B cell (primary cell): ENCODE results near the gene AMZ2. TPM values are rescaled to one million over a fixed set of nuclear protein-coding genes. Genes with fewer than 3 reads are reported as not detected.
"Not testable (repeated sequence)": the region's sequence is repeated elsewhere in the genome, so short reads cannot be mapped to it uniquely, and the experiment has no call there.

Source experiments
- ATAC-seq: fragments of 200-7000 bp; cut with Tn5 transposase; one replicate; pipeline ENCODE4 v1.10.0; 2021; ENCODE audit warnings: low read depth, mild to moderate bottlenecking, moderate number of reproducible peaks, moderate library complexity
- CTCF ChIA-PET: fragments of 350-600 bp; sonication (Branson Sonifier 250); formaldehyde crosslinking; loops from one replicate; lab custom pipeline; 2021; ENCODE audit warnings: antibody characterized with exemption, inconsistent platforms; lab: Charles Lee
- POLR2A ChIA-PET: fragments of 350-600 bp; sonication (Branson Sonifier 250); formaldehyde crosslinking; loops from one replicate; lab custom pipeline; 2021; ENCODE audit warnings: antibody characterized with exemption; lab: Charles Lee
- DNase-seq: peaks from one replicate; pipeline ENCODE4 v3.0.0; 2013
- H2AFZ ChIP-seq: 2 replicates; pipeline ENCODE4 v1.6.1; 2012; ENCODE audit warnings: mild to moderate bottlenecking, low read depth, low read length; ENCODE audit not compliant: insufficient read depth, poor library complexity, severe bottlenecking
- H3K27ac ChIP-seq, 2 donors: 1 replicate in 1 of 2; 2 replicates in 1 of 2; pipeline ENCODE4 v1.5.1; 2012 to 2013; ENCODE audit warnings: low read length in 2 of 2, mild to moderate bottlenecking in 2 of 2, moderate library complexity in 1 of 2
- H3K27me3 ChIP-seq, 4 experiments: fragments of 200-600 bp in 1 of 4; sonication (generic) in 1 of 4; replicated peaks in 1 of 4; 1 replicate in 2 of 4; 2 replicates in 2 of 4; pipeline versions ENCODE4 v1.6.1 to v1.7.0; 2013 to 2016; ENCODE audit warnings: low read length in 3 of 4, mild to moderate bottlenecking in 2 of 4, mixed read lengths in 1 of 4, moderate library complexity in 1 of 4; ENCODE audit not compliant: insufficient read depth in 4 of 4, control insufficient read depth in 3 of 4; ENCODE audit errors: control extremely low read depth in 1 of 4
- H3K36me3 ChIP-seq, 2 experiments: replicated peaks in 1 of 2; 1 replicate in 1 of 2; 2 replicates in 1 of 2; pipeline versions ENCODE4 v1.6.1 to v1.7.1; 2013; ENCODE audit warnings: low read length in 1 of 2; ENCODE audit not compliant: insufficient read depth in 2 of 2, control insufficient read depth in 1 of 2; ENCODE audit errors: control extremely low read depth in 1 of 2, extremely low read depth in 1 of 2
- H3K4me1 ChIP-seq, 2 donors: fragments of 200-600 bp in 1 of 2; sonication (generic) in 1 of 2; 1 replicate in 1 of 2; 2 replicates in 1 of 2; pipeline versions ENCODE4 v1.5.1 to v1.6.1; 2013 to 2017; ENCODE audit warnings: low read length in 2 of 2; ENCODE audit not compliant: control insufficient read depth in 2 of 2, insufficient read depth in 2 of 2
- H3K4me2 ChIP-seq: replicated peaks from 2 replicates; pipeline ENCODE3; 2012; ENCODE audit warnings: mild to moderate bottlenecking, low read depth, low read length; ENCODE audit not compliant: poor library complexity, severe bottlenecking
- H3K4me3 ChIP-seq, 5 experiments: fragments of 200-600 bp in 1 of 5; sonication (generic) in 1 of 5; 1 replicate in 3 of 5; 2 replicates in 2 of 5; pipeline versions ENCODE4 v1.5.1 to v1.7.0; 2011 to 2016; ENCODE audit warnings: low read length in 4 of 5, mild to moderate bottlenecking in 4 of 5, low read depth in 2 of 5, control low read depth in 1 of 5, moderate library complexity in 1 of 5; ENCODE audit not compliant: insufficient read depth in 1 of 5; ENCODE audit errors: control extremely low read depth in 1 of 5, extremely low read depth in 1 of 5
- H3K79me2 ChIP-seq: fragments of 200-600 bp; sonication (generic); one replicate; pipeline ENCODE4 v1.6.0; 2016; ENCODE audit warnings: low read length; ENCODE audit not compliant: control insufficient read depth, insufficient read depth
- H3K9ac ChIP-seq: fragments of 200-600 bp; sonication (generic); 2 replicates; pipeline ENCODE4 v1.6.1; 2017; ENCODE audit warnings: mild to moderate bottlenecking, low read length, moderate library complexity
- H3K9me3 ChIP-seq, 3 donors: one replicate each; pipeline versions ENCODE4 v1.6.1 to v1.7.1; 2013; ENCODE audit warnings: low read length in 2 of 3; ENCODE audit not compliant: control insufficient read depth in 2 of 3, insufficient read depth in 1 of 3; ENCODE audit errors: control extremely low read depth in 1 of 3
- H4K20me1 ChIP-seq: 2 replicates; pipeline ENCODE4 v1.6.0; 2012; ENCODE audit warnings: mild to moderate bottlenecking, low read length; ENCODE audit not compliant: insufficient read depth, control insufficient read depth, poor library complexity, severe bottlenecking
- H3K27ac Mint-ChIP-seq: one replicate; pipeline ENCODE4 v1.8.0; 2021; ENCODE audit warnings: mixed read lengths
- H3K27me3 Mint-ChIP-seq: one replicate; pipeline ENCODE4 v1.8.0; 2021; ENCODE audit warnings: mixed read lengths
- H3K4me1 Mint-ChIP-seq: one replicate; pipeline ENCODE4 v1.8.0; 2021; ENCODE audit warnings: mixed read lengths
- H3K4me3 Mint-ChIP-seq: one replicate; pipeline ENCODE4 v1.8.0; 2021; ENCODE audit warnings: mixed read lengths
- H3K9me3 Mint-ChIP-seq: one replicate; pipeline ENCODE4 v1.8.0; 2022; ENCODE audit warnings: mixed read lengths; ENCODE audit not compliant: insufficient read depth
- EZH2 ChIP-seq: IDR thresholded peaks from 2 replicates; pipeline ENCODE4 v1.6.1; 2012; ENCODE audit warnings: borderline replicate concordance, low read depth, mild to moderate bottlenecking, moderate library complexity, low read length; ENCODE audit not compliant: insufficient read depth, poor library complexity, severe bottlenecking
- WGBS: methylation state at CpG from one replicate; pipeline ENCODE4 v1.1.5; 2013; ENCODE audit warnings: missing lambda C conversion rate; ENCODE audit not compliant: insufficient coverage; 5-methylcytosine and 5-hydroxymethylcytosine counted together
- intact Hi-C: fragments of 100-400 bp; cut with micrococcal nuclease; formaldehyde crosslinking; loops from one replicate; pipeline ENCODE4 v1.10.0; 2022
- polyA plus RNA-seq: library from polyadenylated mRNA; depleted of rRNA; stranded (reverse); fragments of >200 nt; gene quantifications from 2 replicates; pipeline ENCODE4 v1.2.3, GENCODE V29; 2012
- total RNA-seq, 2 donors: library from RNA; stranded (reverse); fragments of 120-200 nt in 1 of 2; gene quantifications; 1 replicate in 1 of 2; 2 replicates in 1 of 2; pipeline versions ENCODE4 v1.2.3 to v1.2.4, GENCODE V29; 2013 to 2022
- TF ChIP-seq, protein P1 (sequence below): fragments of 200-600 bp; IDR thresholded peaks from one replicate; pipeline ENCODE4 v1.8.0; 2022; ENCODE audit warnings: antibody characterized with exemption, mild to moderate bottlenecking

The AMZ2 gene
- total and polyA plus RNA-seq, 2 donors (not counting 1 experiment from before 2014, with no cell fraction given): 64.1 to 70.7 TPM

DNA sequence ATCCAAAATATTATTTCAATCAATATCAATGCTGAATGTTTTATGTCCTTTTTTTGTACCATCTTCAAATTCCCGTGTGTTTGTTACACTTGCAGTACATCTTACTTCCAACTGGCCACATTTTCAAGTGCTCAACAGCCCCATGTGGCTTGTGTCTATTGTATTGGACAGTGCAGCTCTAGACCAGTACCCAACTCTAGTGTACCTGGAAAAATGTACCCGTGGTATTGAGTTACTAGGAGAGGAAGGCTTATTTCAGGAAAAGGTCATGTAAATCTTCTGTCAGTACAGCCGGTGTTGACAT lies 11.8 kb downstream of the AMZ2 start:
- DNase-seq, H3K9me3 Mint-ChIP-seq, H3K9ac ChIP-seq, ATAC-seq, H3K9me3 ChIP-seq, H3K27me3 ChIP-seq, H2AFZ ChIP-seq, H3K36me3 ChIP-seq, H3K4me3 ChIP-seq, H3K79me2 ChIP-seq, H3K27me3 Mint-ChIP-seq, H4K20me1 ChIP-seq: not testable (repeated sequence)
- Mint-ChIP-seq H3K4me1 (peaks cover 64% of the 10 kb centered on the region), H3K4me3 (peak overlapping the region; percentile 75), H3K27ac (peak overlapping the region; percentile 83)
- Histone ChIP-seq H3K27ac (peak overlapping the region in 1 of 2 donors; percentile 52), H3K4me1 (peaks cover 58 to 68% of the 10 kb centered on the region in 2 donors), H3K4me2 (peak overlapping the region; percentile 34)
- POLR2A ChIA-PET: interaction anchor here (0.9 to 2.3 kb wide), 7 partner anchors 11 to 78 kb away, joined by 3 to 11 read pairs (median 4); partner anchors contain the start of gene AMZ2
- intact Hi-C loops: loop anchor here (1.0 kb wide), 1 partner anchor 140 kb away; no protein-coding TSS in a partner anchor
- CTCF ChIA-PET: interaction anchor here (0.8 to 8.7 kb wide), 9 partner anchors 12 to 196 kb away, joined by 3 to 126 read pairs (median 4); partner anchors contain the start of gene AMZ2
- no CpG with 5 or more reads among the region's 3 CpGs for WGBS

DNA sequence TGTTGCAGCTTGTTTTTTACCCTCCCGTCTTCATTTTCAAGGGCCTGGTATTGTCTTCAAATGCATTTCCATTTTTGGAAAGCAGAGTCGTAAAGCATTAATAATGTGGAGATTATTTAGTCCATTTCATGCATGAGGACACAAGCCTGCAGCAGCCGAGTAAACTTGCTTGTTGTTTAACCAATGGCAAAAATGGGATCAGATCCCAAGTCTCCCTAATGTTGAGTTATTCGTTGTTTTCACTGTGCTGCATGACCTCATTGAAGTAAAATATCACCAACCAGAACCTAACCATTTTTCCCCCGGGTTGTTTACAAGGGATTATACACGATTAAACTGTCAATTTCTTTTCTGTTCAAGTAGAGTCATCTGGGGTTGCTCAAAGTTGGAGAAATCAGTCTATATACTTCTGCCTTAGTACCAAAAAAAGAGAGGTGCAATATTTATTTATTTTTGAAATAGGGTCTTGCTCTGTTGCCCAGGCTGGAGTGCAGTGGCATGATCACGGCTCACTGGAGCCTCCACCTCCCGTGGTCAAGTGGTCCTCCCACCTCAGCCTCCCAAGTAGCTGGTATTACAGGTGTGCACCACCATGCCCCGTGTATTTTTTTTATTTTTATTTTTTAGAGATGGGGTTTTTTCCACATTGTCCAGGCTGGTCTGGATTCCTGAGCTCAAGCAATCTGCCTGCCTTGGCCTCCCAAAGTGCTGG lies 12.4 kb downstream of the AMZ2 start:
- ChIA-PET POLR2A (interaction anchor here (0.9 to 2.3 kb wide), 5 partner anchors 12 to 78 kb away, joined by 3 to 11 read pairs (median 3); partner anchors contain the start of gene AMZ2), CTCF (interaction anchor here (0.8 to 8.7 kb wide), 9 partner anchors 12 to 178 kb away, joined by 3 to 126 read pairs (median 4); no protein-coding TSS in a partner anchor)
- DNase-seq: no peak
- Histone ChIP-seq H3K79me2 (peaks cover 5% of the 10 kb centered on the region), H3K4me2 (no peak overlapping the region), H3K9ac (no peak overlapping the region), H4K20me1 (no peaks in the 10 kb centered on the region), H3K36me3 (no peaks in the 10 kb centered on the region), H2AFZ (no peak overlapping the region), H3K27ac (no peak overlapping the region), H3K4me3 (no peak overlapping the region), H3K9me3 (no peaks in the 10 kb centered on the region), H3K4me1 (peaks cover 51 to 62% of the 10 kb centered on the region in 2 donors), H3K27me3 (no peaks in the 10 kb centered on the region)
- H3K9me3 Mint-ChIP-seq: no peaks in the 10 kb centered on the region
- peak overlapping the region; percentile 75 for H3K4me3 Mint-ChIP-seq
- no peak for ATAC-seq
- no peaks in the 10 kb centered on the region for H3K27me3 Mint-ChIP-seq
- H3K27ac Mint-ChIP-seq: peak overlapping the region; percentile 83
- TF ChIP-seq EZH2: no peak
- TF ChIP-seq, protein P1, sequence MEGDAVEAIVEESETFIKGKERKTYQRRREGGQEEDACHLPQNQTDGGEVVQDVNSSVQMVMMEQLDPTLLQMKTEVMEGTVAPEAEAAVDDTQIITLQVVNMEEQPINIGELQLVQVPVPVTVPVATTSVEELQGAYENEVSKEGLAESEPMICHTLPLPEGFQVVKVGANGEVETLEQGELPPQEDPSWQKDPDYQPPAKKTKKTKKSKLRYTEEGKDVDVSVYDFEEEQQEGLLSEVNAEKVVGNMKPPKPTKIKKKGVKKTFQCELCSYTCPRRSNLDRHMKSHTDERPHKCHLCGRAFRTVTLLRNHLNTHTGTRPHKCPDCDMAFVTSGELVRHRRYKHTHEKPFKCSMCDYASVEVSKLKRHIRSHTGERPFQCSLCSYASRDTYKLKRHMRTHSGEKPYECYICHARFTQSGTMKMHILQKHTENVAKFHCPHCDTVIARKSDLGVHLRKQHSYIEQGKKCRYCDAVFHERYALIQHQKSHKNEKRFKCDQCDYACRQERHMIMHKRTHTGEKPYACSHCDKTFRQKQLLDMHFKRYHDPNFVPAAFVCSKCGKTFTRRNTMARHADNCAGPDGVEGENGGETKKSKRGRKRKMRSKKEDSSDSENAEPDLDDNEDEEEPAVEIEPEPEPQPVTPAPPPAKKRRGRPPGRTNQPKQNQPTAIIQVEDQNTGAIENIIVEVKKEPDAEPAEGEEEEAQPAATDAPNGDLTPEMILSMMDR: no peak
- WGBS: 100% methylated on average over 1 of the region's 9 CpGs
- H3K4me1 Mint-ChIP-seq: peaks cover 58% of the 10 kb centered on the region
- intact Hi-C loops: no loop called here

DNA sequence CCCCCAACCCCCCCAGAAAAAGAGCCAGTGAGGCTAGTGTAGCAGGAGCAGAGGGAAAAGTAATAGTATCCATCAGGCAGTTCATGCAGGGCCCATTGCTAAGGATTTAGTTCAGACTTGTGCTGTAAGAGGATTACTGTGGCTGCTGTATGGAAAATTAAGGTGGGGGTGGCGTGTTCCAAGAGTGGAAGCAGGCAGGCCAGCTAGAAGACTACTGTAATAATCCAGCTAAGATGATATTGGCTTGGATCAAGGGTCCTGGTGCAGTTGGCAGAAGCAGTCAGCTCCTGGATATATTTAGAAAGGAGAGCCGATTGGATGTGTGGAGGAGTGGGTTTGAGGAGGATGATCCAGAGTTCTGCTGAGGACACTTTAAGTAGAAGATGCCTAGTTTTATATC lies 14.6 kb downstream of the AMZ2 start:
- not testable (repeated sequence) for H3K79me2 ChIP-seq, H3K27me3 Mint-ChIP-seq, H3K36me3 ChIP-seq, DNase-seq, H3K9me3 ChIP-seq, H3K9me3 Mint-ChIP-seq, H3K4me2 ChIP-seq, H3K27ac ChIP-seq, H3K4me3 ChIP-seq, H3K9ac ChIP-seq, H3K27ac Mint-ChIP-seq, H3K27me3 ChIP-seq, H3K4me3 Mint-ChIP-seq, H4K20me1 ChIP-seq, ATAC-seq, H2AFZ ChIP-seq
- ChIA-PET CTCF (interaction anchor here (0.9 to 8.7 kb wide), 15 partner anchors 13 to 205 kb away, joined by 3 to 126 read pairs (median 11); partner anchors contain the start of genes AMZ2 and WIPI1), POLR2A (interaction anchor here (1.3 kb wide), 1 partner anchor 29 kb away, joined by 5 read pairs; the partner anchor contains the start of genes ARSG and SLC16A6)
- H3K4me1 ChIP-seq: peaks cover 29 to 41% of the 10 kb centered on the region in 2 donors
- WGBS: 76% methylated on average over 2 of the region's 2 CpGs
- peaks cover 36% of the 10 kb centered on the region for H3K4me1 Mint-ChIP-seq
- intact Hi-C loops: loop anchor here (2.0 kb wide), 1 partner anchor 28 kb away; the partner anchor contains the start of genes ARSG and SLC16A6
